Midbrain (tissue), 1 donor: ENCODE data around the gene MAD1L1.

ENCODE experiments used
- DNase-seq: peaks from one replicate; lab custom pipeline; 2025; lab: John Stamatoyannopoulos, UW

MAD1L1 gene

GRCh38 chr7:2104107-2104710 is 128.5 kb downstream of the MAD1L1 start:
- peak; percentile 48 for DNase-seq

DNA sequence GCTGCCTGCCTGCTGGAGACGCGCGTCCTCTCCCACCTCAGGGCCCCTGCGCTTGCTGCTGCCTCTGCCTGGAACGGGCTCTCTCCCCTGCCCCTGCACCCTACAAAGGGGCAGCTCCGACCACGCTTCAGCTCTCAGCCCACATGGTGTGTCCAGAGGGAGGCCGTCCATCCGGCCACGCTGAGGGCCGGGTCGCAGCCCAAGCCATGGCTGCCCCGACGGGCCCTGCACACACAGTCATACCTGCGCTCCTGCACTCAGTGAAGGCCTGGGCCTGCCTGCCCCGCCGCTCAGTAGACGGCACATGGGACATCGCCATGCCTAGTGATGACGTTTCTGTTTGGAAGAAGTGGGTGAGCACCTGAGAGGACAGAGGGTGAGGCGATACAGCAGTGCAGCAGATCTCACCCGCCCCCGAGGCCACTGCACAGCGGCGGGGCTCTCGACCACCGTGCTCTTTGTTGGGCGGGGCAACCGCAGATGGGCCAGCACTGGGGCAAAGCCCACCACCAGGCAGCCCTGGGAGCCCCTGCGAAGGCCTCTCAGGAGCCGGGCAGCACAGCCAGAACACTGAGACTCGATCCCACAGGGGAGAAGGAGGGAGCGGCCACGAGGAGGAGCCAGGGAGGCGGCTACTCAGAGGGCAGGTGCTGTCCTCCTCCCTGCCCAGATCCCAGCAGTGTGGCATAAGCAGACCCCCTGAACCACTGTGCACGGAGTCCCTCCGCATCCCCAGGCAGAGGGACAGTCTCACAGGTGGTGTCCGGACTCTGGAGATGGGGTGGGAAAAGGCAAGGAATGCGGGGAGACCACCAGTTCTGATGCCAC is 129.5 kb downstream of the MAD1L1 start:
- DNase-seq, result no peak

GRCh38 chr7:2102375-2102723 is 130.4 kb downstream of the MAD1L1 start:
- DNase-seq, result no peak

GRCh38 chr7:2101630-2102374 is 130.9 kb downstream of the MAD1L1 start:
- DNase-seq, result no peak

DNA sequence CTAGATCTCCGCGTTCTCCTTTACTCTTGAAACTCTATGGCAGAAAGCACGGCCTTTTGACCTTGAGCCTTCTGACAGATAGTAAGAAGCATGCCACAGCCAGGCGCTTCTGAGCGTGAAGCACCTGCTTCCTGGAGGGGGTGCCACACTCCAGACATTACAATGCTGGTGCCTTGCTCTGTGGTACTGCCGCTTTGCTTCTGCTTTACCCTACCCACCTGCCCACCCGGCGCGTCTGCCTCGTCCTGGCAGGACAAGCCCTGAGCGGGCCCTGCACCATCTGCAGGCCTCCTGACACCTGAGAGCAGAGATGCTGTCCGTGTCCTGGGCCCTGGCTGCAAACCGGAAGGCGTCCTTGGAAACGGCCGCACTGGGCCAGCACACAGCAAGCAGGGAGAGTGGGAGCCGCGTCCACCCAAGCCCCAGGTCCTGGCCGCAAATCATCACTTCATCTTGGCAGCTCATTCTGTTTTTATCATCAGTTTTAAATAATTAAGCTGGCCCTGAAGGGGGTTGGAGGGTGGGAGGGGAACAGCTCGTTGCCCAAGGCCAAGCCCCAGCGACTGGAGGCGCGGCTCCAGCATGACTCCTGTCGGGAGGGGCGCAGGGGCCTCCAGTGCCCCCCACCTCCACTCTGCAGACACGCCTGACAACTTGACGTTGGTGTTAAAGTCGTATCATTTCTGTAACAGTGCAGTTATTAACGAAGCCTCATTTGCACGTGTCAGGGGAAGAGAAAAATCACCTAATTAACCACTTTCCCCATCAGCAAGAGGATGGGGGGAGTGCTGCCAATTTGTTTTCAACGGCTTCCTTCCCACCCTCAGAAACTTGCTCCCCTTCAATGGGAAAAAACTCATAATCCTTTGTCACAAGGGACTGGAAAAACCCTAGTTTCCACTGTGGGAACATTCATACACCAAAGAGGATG is 132.2 kb downstream of the MAD1L1 start:
- DNase-seq, result no peak

GRCh38 chr7:2099048-2099957 is 133.4 kb downstream of the MAD1L1 start:
- no peak for DNase-seq

DNA sequence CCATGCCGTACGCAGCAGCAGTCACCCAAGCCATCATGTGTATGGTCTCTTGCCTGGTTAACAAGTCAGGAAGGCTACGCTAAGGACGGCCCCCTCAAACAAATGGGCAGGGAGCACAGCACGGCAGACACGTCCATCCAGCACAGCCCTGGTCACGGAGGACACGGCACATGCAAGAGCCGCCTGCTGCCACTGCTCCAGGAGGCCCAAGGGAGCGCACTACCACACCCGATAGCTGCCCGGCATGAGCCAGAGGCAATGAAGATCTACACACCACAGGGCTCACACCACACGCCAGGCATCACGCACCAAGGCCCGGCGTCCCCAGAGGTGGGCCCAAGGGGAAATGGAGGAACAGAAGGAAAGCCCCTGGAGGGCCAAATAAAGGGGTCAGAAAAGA is 134.2 kb downstream of the MAD1L1 start:
- DNase-seq, result no peak

- no peak for DNase-seq
Observed at GRCh38 chr7:2098056-2098455, 134.7 kb downstream of the MAD1L1 start.

- no peak for DNase-seq
Observed at GRCh38 chr7:2097492-2097891, 135.3 kb downstream of the MAD1L1 start.

GRCh38 chr7:2096692-2097387 is 135.9 kb downstream of the MAD1L1 start:
- DNase-seq, result no peak

GRCh38 chr7:2095436-2095835 is 137.3 kb downstream of the MAD1L1 start:
- no peak for DNase-seq

DNA sequence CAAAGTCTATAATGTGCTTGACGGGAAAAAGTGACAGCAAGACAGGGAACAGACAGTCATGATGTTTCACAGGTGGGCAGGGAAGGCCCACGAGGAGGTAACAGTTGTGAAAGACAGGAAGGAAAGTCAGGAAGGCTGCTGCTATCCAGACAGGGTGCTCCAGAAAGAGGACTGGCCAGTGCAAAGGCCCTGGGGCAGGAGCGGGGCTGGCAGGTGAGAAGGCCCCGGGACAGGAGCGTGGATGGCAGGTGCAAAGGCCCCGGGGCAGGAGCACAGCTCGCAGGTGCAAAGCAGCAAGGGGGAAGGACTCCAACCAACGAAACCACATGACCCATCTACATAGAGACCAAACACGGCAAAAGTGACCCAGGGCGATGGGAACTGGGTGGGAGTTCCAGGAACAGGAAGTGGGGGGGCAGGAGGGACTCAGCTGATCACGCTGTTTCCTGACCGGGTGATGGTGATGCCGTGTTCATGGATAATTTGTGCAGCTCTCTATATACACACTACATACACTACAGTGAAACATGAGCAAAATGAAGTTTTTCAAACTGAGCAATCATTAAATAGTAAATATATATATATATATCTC is 138.2 kb downstream of the MAD1L1 start:
- DNase-seq, result no peak

GRCh38 chr7:2093843-2094220 is 138.9 kb downstream of the MAD1L1 start:
- no peak for DNase-seq

DNA sequence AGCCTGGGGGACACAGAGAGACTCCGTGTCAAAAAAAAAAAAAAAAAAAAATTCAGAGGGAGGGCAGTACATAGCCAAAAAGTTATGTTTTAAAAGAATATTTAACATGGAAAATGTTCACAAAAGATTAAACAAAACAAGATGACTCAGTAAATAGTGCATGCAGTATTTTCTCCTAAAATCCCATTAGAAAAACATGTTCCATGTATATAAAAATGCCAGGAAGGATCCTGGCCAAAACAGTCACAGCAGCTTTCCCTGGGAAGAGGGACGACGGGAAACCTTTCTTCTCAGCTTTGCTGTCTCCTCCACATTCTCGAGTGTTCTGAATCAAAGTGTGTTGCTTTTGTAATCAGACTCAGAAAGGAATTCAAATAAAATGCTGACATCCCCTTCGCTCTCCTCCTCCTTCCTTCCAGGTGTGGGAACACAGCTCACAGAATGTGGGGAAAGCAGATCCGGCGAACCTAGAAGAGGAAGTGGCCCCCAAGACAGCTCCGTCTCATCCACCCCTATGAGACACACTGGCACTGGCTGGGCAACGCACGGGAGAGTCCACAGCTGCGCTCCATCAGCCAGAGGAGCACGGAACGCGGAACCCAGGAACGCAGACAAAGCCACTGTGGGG is 139.4 kb downstream of the MAD1L1 start:
- no peak for DNase-seq

- no peak for DNase-seq
Observed at GRCh38 chr7:2092279-2092678, 140.5 kb downstream of the MAD1L1 start.

DNA sequence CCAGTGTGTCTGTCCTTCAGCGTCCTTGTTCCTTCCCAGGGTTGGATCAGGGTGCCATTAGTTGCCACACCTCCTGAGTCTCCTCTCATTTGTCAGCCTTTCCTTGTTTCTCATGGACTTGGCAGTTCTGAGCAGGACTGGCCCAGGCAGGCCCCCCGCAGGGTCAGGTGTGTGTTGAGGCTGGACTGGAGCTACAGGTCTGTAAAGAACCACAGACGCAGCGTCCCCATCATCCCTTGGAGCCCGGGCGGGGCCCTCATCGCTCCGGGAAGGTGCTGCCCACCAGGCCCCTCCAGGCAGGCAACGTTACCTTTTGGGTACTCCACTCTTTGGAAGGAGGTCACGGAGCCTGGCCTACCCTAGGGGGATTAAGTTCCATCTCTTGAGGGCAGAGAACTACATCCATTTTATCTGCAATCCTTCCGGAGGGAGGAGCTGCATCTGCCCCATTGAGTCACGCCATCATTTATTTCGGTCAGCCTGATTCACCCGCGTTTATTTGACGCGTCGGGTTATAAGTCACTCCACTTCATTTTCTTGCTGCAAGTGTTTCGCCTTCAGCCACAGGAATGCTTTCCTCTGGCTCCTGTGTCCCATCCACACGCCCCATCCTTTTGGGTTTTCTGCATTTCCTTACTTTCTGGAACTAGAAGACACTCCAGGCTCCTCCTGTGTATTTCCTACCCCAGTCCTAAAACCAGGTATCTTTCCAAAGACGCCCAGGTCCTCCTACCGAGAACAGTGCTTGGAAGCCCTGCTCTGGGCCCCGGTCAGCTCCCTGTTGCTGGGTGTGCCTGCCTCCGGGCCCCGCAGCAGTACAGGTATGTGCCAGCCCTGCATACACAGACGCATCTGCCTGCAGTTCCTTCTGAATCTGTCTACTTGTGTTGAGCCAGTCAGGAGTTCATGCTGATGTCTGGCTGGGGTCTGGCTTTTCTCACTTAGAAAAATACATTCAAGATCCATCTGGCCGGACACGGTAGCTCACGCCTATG is 141.9 kb downstream of the MAD1L1 start:
- no peak for DNase-seq

DNA sequence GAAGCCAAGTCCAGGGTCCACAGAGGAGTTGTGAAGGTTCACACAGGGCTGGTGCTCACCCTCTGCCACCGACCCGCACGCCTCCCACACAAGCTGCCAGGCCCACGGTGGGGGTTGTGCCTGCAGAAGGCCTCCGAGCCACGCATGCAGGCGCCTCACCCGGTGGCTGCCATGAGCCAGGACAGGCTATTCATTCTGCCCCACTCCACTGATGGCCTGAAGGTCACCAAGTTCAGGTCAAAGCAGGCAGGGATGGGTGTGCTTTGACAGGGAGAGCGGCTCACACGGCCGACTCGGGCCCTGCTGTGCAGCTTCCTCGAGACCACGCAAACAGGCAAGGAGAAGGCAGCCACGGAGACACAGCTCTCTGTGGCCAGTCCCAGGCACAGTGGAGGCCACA is 143.9 kb downstream of the MAD1L1 start:
- DNase-seq, result no peak

- DNase-seq, result no peak
Observed at GRCh38 chr7:2087744-2088143, 145.0 kb downstream of the MAD1L1 start.
